Left ventricle myocardium inferior (tissue), 1 donor: Measurements from ENCODE around the gene CD99L2. TPM values are rescaled to one million over a fixed set of nuclear protein-coding genes. Genes with fewer than 3 reads are reported as not detected.

ENCODE experiments used
- DNase-seq: peaks from one replicate; pipeline ENCODE4 v3.0.0-alpha.2; 2020
- H3K27ac ChIP-seq: fragments of 200-600 bp; replicated peaks from 2 replicates; pipeline ENCODE4 v1.8.0; 2021
- H3K27me3 ChIP-seq: fragments of 200-600 bp; 2 replicates; pipeline ENCODE4 v1.8.0; 2021; ENCODE audit warnings: low read depth
- H3K36me3 ChIP-seq: fragments of 200-600 bp; 2 replicates; pipeline ENCODE4 v1.8.0; 2021
- H3K4me1 ChIP-seq: fragments of 200-600 bp; 2 replicates; pipeline ENCODE4 v1.8.0; 2021
- H3K4me3 ChIP-seq: fragments of 200-600 bp; 2 replicates; pipeline ENCODE4 v1.8.0; 2021; ENCODE audit warnings: mild to moderate bottlenecking, moderate library complexity
- H3K9me3 ChIP-seq: fragments of 200-600 bp; replicated peaks from 2 replicates; pipeline ENCODE4 v1.8.0; 2021
- CTCF ChIP-seq: fragments of 200-600 bp; IDR thresholded peaks from 2 replicates; pipeline ENCODE4 v1.8.0; 2021; ENCODE audit warnings: antibody characterized with exemption, mild to moderate bottlenecking, borderline replicate concordance
- intact Hi-C: fragments of 100-400 bp; cut with micrococcal nuclease; formaldehyde crosslinking; loops from one replicate; pipeline ENCODE4 v1.11.0; 2022
- long read RNA-seq: library from polyadenylated mRNA; unstranded; transcript quantifications from one replicate; pipeline ENCODE4 v2.0.0, GENCODE V29; 2021
- total RNA-seq: library from RNA; stranded (reverse); fragmentation: NEBNext Ultra II Directional; extraction: Animal tissue kit (Norgen Biotek cat#: 25700); gene quantifications from one replicate; pipeline ENCODE4 v1.2.1, GENCODE V29; 2021
- donor health status: DM: no; HTN: yes; CAD: no; lungs with severe emphysema.

The CD99L2 gene
- total RNA-seq, result 68.1 TPM
- long read RNA-seq, transcript CD99L2-203 (11 exons, 3,604 nt), result major isoform, 134 of 223 reads
- long read RNA-seq, transcript CD99L2-206 (9 exons, 988 nt), result minor isoform, 32 of 223 reads
- long read RNA-seq, partial matches to known transcripts, result 18 of 223 reads
- long read RNA-seq, other reads (novel, unspliced or antisense), result 37 of 223 reads

GRCh38 chrX:150898343-150899190 lies at the start of gene CD99L2:
CD99L2 (minus strand) TSS chrX:150898668; CDS start chrX:150898588, 80 bp downstream.
- Histone ChIP-seq H3K4me3 (peak within 1 kb of the TSS; percentile 74), H3K27ac (peak within 1 kb of the TSS; percentile 85), H3K4me1 (peaks cover 10% of the 10 kb centered on the region), H3K9me3 (no peaks in the 10 kb centered on the region), H3K36me3 (no peaks in the 10 kb centered on the region), H3K27me3 (no peaks in the 10 kb centered on the region)
- intact Hi-C loops, result no loop called here
- TF ChIP-seq CTCF, result no peak
- DNase-seq, result peak; percentile 90

- no peaks in the 10 kb centered on the region for H3K36me3 ChIP-seq
- no peak for DNase-seq
- H3K9me3 ChIP-seq, result no peaks in the 10 kb centered on the region
- H3K4me1 ChIP-seq, result no peaks in the 10 kb centered on the region
- H3K27me3 ChIP-seq, result no peaks in the 10 kb centered on the region
- H3K4me3 ChIP-seq, result no peak overlapping the region
- intact Hi-C loops, result no loop called here
- H3K27ac ChIP-seq, result no peak overlapping the region
- no peak for TF ChIP-seq CTCF
Observed at GRCh38 chrX:150944233-150944632, 45.8 kb upstream of the CD99L2 start.

- H3K27me3 ChIP-seq, result no peaks in the 10 kb centered on the region
- no peak for DNase-seq
- intact Hi-C loops, result no loop called here
Observed at GRCh38 chrX:150942942-150943594, 44.6 kb upstream of the CD99L2 start.

GRCh38 chrX:150941580-150941979 lies 43.1 kb upstream of the CD99L2 start:
- Histone ChIP-seq H3K27ac (no peak overlapping the region), H3K4me1 (no peaks in the 10 kb centered on the region), H3K36me3 (no peaks in the 10 kb centered on the region), H3K27me3 (no peaks in the 10 kb centered on the region), H3K9me3 (no peaks in the 10 kb centered on the region), H3K4me3 (no peak overlapping the region)
- intact Hi-C loops, result no loop called here
- DNase-seq, result no peak
- TF ChIP-seq CTCF, result no peak

More at GRCh38 chrX:150942942-150943594, 44.6 kb upstream of the CD99L2 start:
- H3K36me3 ChIP-seq, result no peaks in the 10 kb centered on the region
- TF ChIP-seq CTCF, result no peak
- no peak overlapping the region for H3K27ac ChIP-seq
- H3K4me3 ChIP-seq, result no peak overlapping the region
- H3K9me3 ChIP-seq, result no peaks in the 10 kb centered on the region
- H3K4me1 ChIP-seq, result no peaks in the 10 kb centered on the region

- no peaks in the 10 kb centered on the region for H3K4me1 ChIP-seq
- intact Hi-C loops, result no loop called here
Observed at GRCh38 chrX:150940844-150941495, 42.5 kb upstream of the CD99L2 start.

More at GRCh38 chrX:150940844-150941495, 42.5 kb upstream of the CD99L2 start:
- Histone ChIP-seq H3K9me3 (no peaks in the 10 kb centered on the region), H3K4me3 (no peak overlapping the region), H3K27ac (no peak overlapping the region), H3K36me3 (no peaks in the 10 kb centered on the region), H3K27me3 (no peaks in the 10 kb centered on the region)
- TF ChIP-seq CTCF, result no peak
- no peak for DNase-seq
